Activated CD8-positive, alpha-beta T cell treated with anti-CD3 and anti-CD28 coated beads for 36 hours (primary cell): Measurements from ENCODE around the gene CCDC50. TPM values are rescaled to one million over a fixed set of nuclear protein-coding genes. Genes with fewer than 3 reads are reported as not detected.

Experiments used
- ATAC-seq: fragments of 200-7000 bp; cut with Tn5 transposase; one replicate; pipeline ENCODE4 v1.10.0; 2021; ENCODE audit warnings: mild to moderate bottlenecking, moderate library complexity
- CTCF ChIA-PET: fragments of 350-600 bp; sonication (Branson Sonifier 250); formaldehyde crosslinking; loops from one replicate; lab custom pipeline; 2021; ENCODE audit warnings: antibody characterized with exemption; lab: Charles Lee
- POLR2A ChIA-PET: fragments of 350-600 bp; sonication (Branson Sonifier 250); formaldehyde crosslinking; loops from one replicate; lab custom pipeline; 2021; ENCODE audit warnings: antibody characterized with exemption; lab: Charles Lee
- DNase-seq: peaks from one replicate; pipeline ENCODE4 v3.0.0-alpha.2; 2020
- H3K27ac Mint-ChIP-seq: one replicate; pipeline ENCODE4 v1.8.0; 2021; ENCODE audit warnings: mild to moderate bottlenecking, mixed read lengths
- H3K27me3 Mint-ChIP-seq: one replicate; pipeline ENCODE4 v1.8.0; 2021; ENCODE audit warnings: mixed read lengths
- H3K36me3 Mint-ChIP-seq: one replicate; pipeline ENCODE4 v1.8.0; 2021; ENCODE audit warnings: low read depth, mixed read lengths
- H3K4me1 Mint-ChIP-seq: one replicate; pipeline ENCODE4 v1.8.0; 2021; ENCODE audit warnings: low read depth, mixed read lengths
- H3K4me3 Mint-ChIP-seq: one replicate; pipeline ENCODE4 v1.8.0; 2021; ENCODE audit warnings: mild to moderate bottlenecking, moderate library complexity, mixed read lengths
- H3K9me3 Mint-ChIP-seq: one replicate; pipeline ENCODE4 v1.8.0; 2021; ENCODE audit warnings: mixed read lengths
- CTCF ChIP-seq: fragments of 200-600 bp; IDR thresholded peaks from one replicate; pipeline ENCODE4 v1.8.0; 2022; ENCODE audit warnings: antibody characterized with exemption, mild to moderate bottlenecking
- intact Hi-C: fragments of 100-400 bp; cut with micrococcal nuclease; formaldehyde crosslinking; loops from one replicate; pipeline ENCODE4 v1.10.0; 2022
- total RNA-seq, 2 experiments: library from RNA; stranded (reverse); gene quantifications; one replicate each; pipeline ENCODE4 v1.2.3, GENCODE V29; 2021

Gene CCDC50
- total RNA-seq, 2 experiments from 2014 or later = 7.3 to 7.6 TPM

- no peaks in the 10 kb centered on the region for H3K4me1 Mint-ChIP-seq
- H3K36me3 Mint-ChIP-seq = no peaks in the 10 kb centered on the region
- no peak overlapping the region for H3K27ac Mint-ChIP-seq
- ChIA-PET POLR2A (no interaction called here), CTCF (no interaction called here)
- H3K4me3 Mint-ChIP-seq = no peak overlapping the region
- no peaks in the 10 kb centered on the region for H3K9me3 Mint-ChIP-seq
- DNase-seq (no peak), ATAC-seq (no peak)
- no peak for TF ChIP-seq CTCF
- peaks cover 3% of the 10 kb centered on the region for H3K27me3 Mint-ChIP-seq
- intact Hi-C loops = no loop called here
Observed at GRCh38 chr3:191424881-191425280, 95.7 kb downstream of the CCDC50 start.

- Mint-ChIP-seq H3K27me3 (peaks cover 3% of the 10 kb centered on the region), H3K36me3 (no peaks in the 10 kb centered on the region), H3K4me1 (no peaks in the 10 kb centered on the region), H3K9me3 (no peaks in the 10 kb centered on the region), H3K27ac (no peak overlapping the region), H3K4me3 (no peak overlapping the region)
- ChIA-PET CTCF (no interaction called here), POLR2A (no interaction called here)
- intact Hi-C loops = no loop called here
- ATAC-seq (no peak), DNase-seq (no peak)
- TF ChIP-seq CTCF = no peak
Observed at GRCh38 chr3:191425322-191425734, 96.1 kb downstream of the CCDC50 start.

DNA sequence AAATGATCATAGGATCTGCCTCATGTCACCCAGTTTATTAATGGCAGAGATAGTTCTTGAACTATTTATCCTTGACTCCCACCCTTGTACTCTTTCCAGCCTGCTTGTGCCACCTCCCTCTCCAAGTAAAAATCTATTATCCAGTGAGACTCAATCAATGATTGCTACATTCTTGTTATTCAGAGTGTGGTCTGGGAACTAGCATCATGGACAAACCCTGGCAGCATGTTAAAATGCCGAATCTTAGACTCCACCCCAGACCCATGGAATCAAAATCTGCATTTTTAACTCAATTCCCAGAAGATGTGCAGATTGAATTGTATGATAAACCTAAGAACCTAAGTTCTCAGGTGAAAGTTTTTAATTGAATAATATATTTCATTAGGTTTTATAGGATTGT is 97.1 kb downstream of the CCDC50 start:
- DNase-seq (no peak), ATAC-seq (no peak)
- intact Hi-C loops = no loop called here
- TF ChIP-seq CTCF = no peak
- ChIA-PET CTCF (no interaction called here), POLR2A (no interaction called here)
- Mint-ChIP-seq H3K27me3 (peaks cover 3% of the 10 kb centered on the region), H3K4me1 (no peaks in the 10 kb centered on the region), H3K9me3 (peaks cover under 1% of the 10 kb centered on the region), H3K36me3 (no peaks in the 10 kb centered on the region), H3K4me3 (no peak overlapping the region), H3K27ac (no peak overlapping the region)

- no peak for DNase-seq
- TF ChIP-seq CTCF = no peak
- Mint-ChIP-seq H3K9me3 (peaks cover 2% of the 10 kb centered on the region), H3K4me1 (no peaks in the 10 kb centered on the region), H3K4me3 (no peak overlapping the region), H3K27me3 (peaks cover 3% of the 10 kb centered on the region), H3K36me3 (no peaks in the 10 kb centered on the region), H3K27ac (no peak overlapping the region)
- ChIA-PET CTCF (no interaction called here), POLR2A (no interaction called here)
- intact Hi-C loops = no loop called here
- ATAC-seq = no peak
Observed at GRCh38 chr3:191428177-191428576, 99.0 kb downstream of the CCDC50 start.

DNA sequence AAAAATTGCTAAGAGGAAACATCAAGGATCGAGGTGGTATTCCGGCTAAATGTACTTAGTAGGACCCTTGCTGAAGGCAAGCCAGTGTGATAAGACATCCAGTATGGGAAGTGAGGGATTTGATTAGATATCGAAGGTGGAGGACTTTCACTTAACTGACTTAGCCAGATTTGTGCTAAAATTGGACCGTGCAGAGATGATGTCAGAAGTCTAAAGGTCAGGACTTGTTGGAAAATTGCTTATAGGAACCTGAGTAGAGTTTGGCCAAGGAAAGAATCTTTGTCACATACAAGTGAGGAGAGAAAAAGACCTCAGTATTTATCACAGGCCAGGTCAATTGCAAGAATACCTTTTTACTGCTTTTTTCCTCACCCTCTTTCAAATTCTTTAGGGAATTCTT is 100.9 kb downstream of the CCDC50 start:
- Mint-ChIP-seq H3K27me3 (no peaks in the 10 kb centered on the region), H3K9me3 (peaks cover 2% of the 10 kb centered on the region), H3K27ac (no peak overlapping the region), H3K4me3 (no peak overlapping the region), H3K4me1 (no peaks in the 10 kb centered on the region), H3K36me3 (no peaks in the 10 kb centered on the region)
- ATAC-seq = no peak
- TF ChIP-seq CTCF = no peak
- DNase-seq = no peak
- intact Hi-C loops = loop anchor here (5.0 kb wide), 1 partner anchor 1012 kb away; no protein-coding TSS in a partner anchor
- CTCF ChIA-PET = no interaction called here
- POLR2A ChIA-PET = no interaction called here
